GM19438 (cell line): ENCODE data around the gene NEK10.
"Not testable (repeated sequence)": the region's sequence is repeated elsewhere in the genome, so short reads cannot be mapped to it uniquely, and the experiment has no call there.

Experiments used
- ATAC-seq: cut with Tn5 transposase; IDR thresholded peaks from one replicate; pipeline ENCODE4 v1.9.1; 2021; ENCODE audit warnings: low read depth; ENCODE audit not compliant: unreplicated experiment

Gene NEK10

GRCh38 chr3:27368831-27369607 is at the start of gene NEK10:
NEK10 (minus strand) TSS chr3:27369383; CDS start chr3:27352882, 16,501 bp downstream.
- ATAC-seq: peak; percentile 100

GRCh38 chr3:27415202-27415601 is 46.0 kb upstream of the NEK10 start:
- ATAC-seq: no peak

GRCh38 chr3:27392950-27393679 is 23.9 kb upstream of the NEK10 start:
- ATAC-seq: no peak

GRCh38 chr3:27392414-27392813 is 23.2 kb upstream of the NEK10 start:
- not testable (repeated sequence) for ATAC-seq

- no peak for ATAC-seq
These were observed 22.6 kb upstream of the NEK10 start for GRCh38 chr3:27391796-27392195.

- ATAC-seq: no peak
These were observed 18.4 kb upstream of the NEK10 start for GRCh38 chr3:27387625-27388024.

- ATAC-seq: no peak
These were observed 16.3 kb upstream of the NEK10 start for GRCh38 chr3:27385504-27385903.

GRCh38 chr3:27384191-27384590 is 15.0 kb upstream of the NEK10 start:
- no peak for ATAC-seq

GRCh38 chr3:27380433-27381357 is 11.5 kb upstream of the NEK10 start:
- no peak for ATAC-seq

- no peak for ATAC-seq
These were observed 9.1 kb upstream of the NEK10 start for GRCh38 chr3:27378331-27378730.

GRCh38 chr3:27376109-27376772 is 7.1 kb upstream of the NEK10 start:
- ATAC-seq: no peak

- no peak for ATAC-seq
These were observed 3.1 kb downstream of the NEK10 start for GRCh38 chr3:27366062-27366591.

- peak; percentile 53 for ATAC-seq
These were observed 8.8 kb downstream of the NEK10 start for GRCh38 chr3:27360113-27361078.

GRCh38 chr3:27358372-27358771 is 10.8 kb downstream of the NEK10 start:
- no peak for ATAC-seq

- peak; percentile 76 for ATAC-seq
These were observed 11.4 kb downstream of the NEK10 start for GRCh38 chr3:27357665-27358258.

GRCh38 chr3:27356976-27357375 is 12.2 kb downstream of the NEK10 start:
- ATAC-seq: no peak

GRCh38 chr3:27354588-27355203 is 14.5 kb downstream of the NEK10 start:
- no peak for ATAC-seq

GRCh38 chr3:27354161-27354560 is 15.0 kb downstream of the NEK10 start:
- no peak for ATAC-seq
